Measurements from ENCODE around the gene TRHDE.

- TF ChIP-seq CTCF (conservative IDR thresholded peaks at IDR 0.05 in 1 of 2, IDR thresholded peaks at IDR 0.05 in 1 of 2; ENCODE audit: low read depth in 1 of 2, low read length in 2 of 2) = no peak
- TF ChIP-seq EZH2 (IDR thresholded peaks at IDR 0.05; ENCODE audit: low read length, missing control alignments) = no peak
Measured at GRCh38 chr12:72465155-72465554, 193.0 kb downstream of the TRHDE start.

Measured in fibroblast of lung (primary cell).